ENCODE measurements around the gene CABP1. TPM values are rescaled to one million over a fixed set of nuclear protein-coding genes. Genes with fewer than 3 reads are reported as not detected.

The CABP1 gene
- total and polyA plus RNA-seq, 2 donors = 4.9 to 10.4 TPM

GRCh38 chr12:120687578-120688289, 47.3 kb downstream of the CABP1 start:
- WGBS = under 1% methylated on average over 31 of the region's 31 CpGs
- peak overlapping the region; percentile 89 for H3K4me3 ChIP-seq (ENCODE audit: low read depth, low read length)
- no peak for DNase-seq (ENCODE audit: extremely low spot score)
- no peaks in the 10 kb centered on the region for H3K36me3 ChIP-seq (ENCODE audit: insufficient read depth)
- peaks cover 2% of the 10 kb centered on the region for H3K4me1 ChIP-seq (ENCODE audit: insufficient read depth)
- no peak overlapping the region for H3K27ac ChIP-seq (ENCODE audit: low read depth)

GRCh38 chr12:120688527-120689071, 48.2 kb downstream of the CABP1 start:
- Histone ChIP-seq H3K4me1 (ENCODE audit: insufficient read depth) (peaks cover 2% of the 10 kb centered on the region), H3K4me3 (ENCODE audit: low read depth, low read length) (peak overlapping the region; percentile 89), H3K27ac (ENCODE audit: low read depth) (no peak overlapping the region), H3K36me3 (ENCODE audit: insufficient read depth) (no peaks in the 10 kb centered on the region)
- no peak for DNase-seq (ENCODE audit: extremely low spot score)
- WGBS = 8% methylated on average over 6 of the region's 6 CpGs

GRCh38 chr12:120689397-120690082, 49.1 kb downstream of the CABP1 start:
- Histone ChIP-seq H3K36me3 (ENCODE audit: insufficient read depth) (peaks cover 2% of the 10 kb centered on the region), H3K4me3 (ENCODE audit: low read depth, low read length) (no peak overlapping the region), H3K27ac (ENCODE audit: low read depth) (no peak overlapping the region), H3K4me1 (ENCODE audit: insufficient read depth) (peaks cover 2% of the 10 kb centered on the region)
- 62% methylated on average over 6 of the region's 6 CpGs for WGBS
- no peak for DNase-seq (ENCODE audit: extremely low spot score)

GRCh38 chr12:120690083-120690450, 49.6 kb downstream of the CABP1 start:
- no peak for DNase-seq (ENCODE audit: extremely low spot score)
- Histone ChIP-seq H3K4me1 (ENCODE audit: insufficient read depth) (peaks cover 2% of the 10 kb centered on the region), H3K27ac (ENCODE audit: low read depth) (no peak overlapping the region), H3K4me3 (ENCODE audit: low read depth, low read length) (no peak overlapping the region), H3K36me3 (ENCODE audit: insufficient read depth) (peaks cover 5% of the 10 kb centered on the region)
- 90% methylated on average over 2 of the region's 2 CpGs for WGBS

- Histone ChIP-seq H3K4me3 (ENCODE audit: low read depth, low read length) (no peak overlapping the region), H3K36me3 (ENCODE audit: insufficient read depth) (peaks cover 5% of the 10 kb centered on the region), H3K4me1 (ENCODE audit: insufficient read depth) (peaks cover 2% of the 10 kb centered on the region), H3K27ac (ENCODE audit: low read depth) (no peak overlapping the region)
- DNase-seq (ENCODE audit: extremely low spot score) = no peak
- WGBS = 52% methylated on average over 3 of the region's 3 CpGs
These were observed 50.6 kb downstream of the CABP1 start for GRCh38 chr12:120690978-120691377.

GRCh38 chr12:120692524-120693033, 52.2 kb downstream of the CABP1 start:
- H3K4me1 ChIP-seq (ENCODE audit: insufficient read depth) = peaks cover 2% of the 10 kb centered on the region
- H3K4me3 ChIP-seq (ENCODE audit: low read depth, low read length) = no peak overlapping the region
- H3K27ac ChIP-seq (ENCODE audit: low read depth) = no peak overlapping the region
- DNase-seq (ENCODE audit: extremely low spot score) = no peak
- H3K36me3 ChIP-seq (ENCODE audit: insufficient read depth) = peaks cover 5% of the 10 kb centered on the region
- WGBS = 42% methylated on average over 11 of the region's 11 CpGs

- 80% methylated on average over 4 of the region's 4 CpGs for WGBS
- H3K36me3 ChIP-seq (ENCODE audit: insufficient read depth) = peaks cover 8% of the 10 kb centered on the region
- no peak overlapping the region for H3K27ac ChIP-seq (ENCODE audit: low read depth)
- peaks cover 2% of the 10 kb centered on the region for H3K4me1 ChIP-seq (ENCODE audit: insufficient read depth)
- no peak overlapping the region for H3K4me3 ChIP-seq (ENCODE audit: low read depth, low read length)
- no peak for DNase-seq (ENCODE audit: extremely low spot score)
These were observed 53.4 kb downstream of the CABP1 start for GRCh38 chr12:120693848-120694247.

- Histone ChIP-seq H3K27ac (ENCODE audit: low read depth) (no peak overlapping the region), H3K36me3 (ENCODE audit: insufficient read depth) (peaks cover 11% of the 10 kb centered on the region), H3K4me1 (ENCODE audit: insufficient read depth) (no peaks in the 10 kb centered on the region), H3K4me3 (ENCODE audit: low read depth, low read length) (no peak overlapping the region)
- 82% methylated on average over 6 of the region's 6 CpGs for WGBS
- DNase-seq (ENCODE audit: extremely low spot score) = no peak
These were observed 56.2 kb downstream of the CABP1 start for GRCh38 chr12:120696626-120697025.

- H3K4me3 ChIP-seq (ENCODE audit: low read depth, low read length) = no peak overlapping the region
- no peak overlapping the region for H3K27ac ChIP-seq (ENCODE audit: low read depth)
- H3K4me1 ChIP-seq (ENCODE audit: insufficient read depth) = no peaks in the 10 kb centered on the region
- H3K36me3 ChIP-seq (ENCODE audit: insufficient read depth) = peaks cover 11% of the 10 kb centered on the region
- WGBS = 95% methylated on average over 1 of the region's 1 CpG
- DNase-seq (ENCODE audit: extremely low spot score) = no peak
These were observed 56.9 kb downstream of the CABP1 start for GRCh38 chr12:120697344-120697743.

- Histone ChIP-seq H3K4me1 (ENCODE audit: insufficient read depth) (no peaks in the 10 kb centered on the region), H3K36me3 (ENCODE audit: insufficient read depth) (peaks cover 11% of the 10 kb centered on the region), H3K27ac (ENCODE audit: low read depth) (no peak overlapping the region), H3K4me3 (ENCODE audit: low read depth, low read length) (no peak overlapping the region)
- WGBS = 87% methylated on average over 3 of the region's 3 CpGs
- no peak for DNase-seq (ENCODE audit: extremely low spot score)
These were observed 58.2 kb downstream of the CABP1 start for GRCh38 chr12:120698665-120699064.

GRCh38 chr12:120699553-120699952, 59.1 kb downstream of the CABP1 start:
- Histone ChIP-seq H3K27ac (ENCODE audit: low read depth) (no peak overlapping the region), H3K4me3 (ENCODE audit: low read depth, low read length) (no peak overlapping the region), H3K36me3 (ENCODE audit: insufficient read depth) (peaks cover 8% of the 10 kb centered on the region), H3K4me1 (ENCODE audit: insufficient read depth) (no peaks in the 10 kb centered on the region)
- DNase-seq (ENCODE audit: extremely low spot score) = no peak
- 91% methylated on average over 7 of the region's 7 CpGs for WGBS

GRCh38 chr12:120700886-120701285, 60.5 kb downstream of the CABP1 start:
- Histone ChIP-seq H3K36me3 (ENCODE audit: insufficient read depth) (peaks cover 6% of the 10 kb centered on the region), H3K4me1 (ENCODE audit: insufficient read depth) (no peaks in the 10 kb centered on the region), H3K27ac (ENCODE audit: low read depth) (no peak overlapping the region), H3K4me3 (ENCODE audit: low read depth, low read length) (no peak overlapping the region)
- WGBS = 93% methylated on average over 5 of the region's 5 CpGs
- DNase-seq (ENCODE audit: extremely low spot score) = no peak

- peaks cover 6% of the 10 kb centered on the region for H3K36me3 ChIP-seq (ENCODE audit: insufficient read depth)
- H3K27ac ChIP-seq (ENCODE audit: low read depth) = no peak overlapping the region
- H3K4me3 ChIP-seq (ENCODE audit: low read depth, low read length) = no peak overlapping the region
- 93% methylated on average over 1 of the region's 1 CpG for WGBS
- no peak for DNase-seq (ENCODE audit: extremely low spot score)
- H3K4me1 ChIP-seq (ENCODE audit: insufficient read depth) = no peaks in the 10 kb centered on the region
These were observed 62.2 kb downstream of the CABP1 start for GRCh38 chr12:120702637-120703036.

Data from urinary bladder (tissue), 4 donors.